GM19193 (cell line): ENCODE results near the gene CYP27A1.

Source experiments
- POLR2A ChIP-seq: IDR thresholded peaks from 4 replicates; pipeline ENCODE4 v1.6.1; 2011; ENCODE audit not compliant: insufficient read depth, insufficient read length; ENCODE audit errors: extremely low read depth

The CYP27A1 gene

GRCh38 chr2:218796691-218797090, 14.7 kb downstream of the CYP27A1 start:
- no peak for TF ChIP-seq POLR2A

GRCh38 chr2:218798767-218799504, 17.0 kb downstream of the CYP27A1 start:
- no peak for TF ChIP-seq POLR2A

DNA sequence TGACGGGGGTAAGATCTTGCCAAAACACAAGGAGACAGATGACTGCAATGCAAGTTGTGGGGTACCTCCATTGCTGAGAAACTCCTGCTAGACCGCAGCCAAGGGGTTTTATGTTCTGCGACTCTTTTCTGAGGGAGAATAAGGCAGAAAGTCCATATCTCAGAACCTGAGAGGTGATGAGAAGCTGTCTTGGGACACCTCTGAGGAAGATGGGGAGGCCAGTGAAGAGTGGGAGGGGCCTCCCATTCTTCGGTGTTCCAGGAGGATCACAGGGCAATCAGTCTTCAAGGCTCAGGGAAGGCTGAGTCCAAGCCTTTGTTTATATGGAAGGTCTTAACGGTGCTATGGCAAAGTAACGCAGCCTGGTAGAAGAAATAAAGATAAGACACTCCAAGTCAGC, 18.0 kb downstream of the CYP27A1 start:
- no peak for TF ChIP-seq POLR2A

DNA sequence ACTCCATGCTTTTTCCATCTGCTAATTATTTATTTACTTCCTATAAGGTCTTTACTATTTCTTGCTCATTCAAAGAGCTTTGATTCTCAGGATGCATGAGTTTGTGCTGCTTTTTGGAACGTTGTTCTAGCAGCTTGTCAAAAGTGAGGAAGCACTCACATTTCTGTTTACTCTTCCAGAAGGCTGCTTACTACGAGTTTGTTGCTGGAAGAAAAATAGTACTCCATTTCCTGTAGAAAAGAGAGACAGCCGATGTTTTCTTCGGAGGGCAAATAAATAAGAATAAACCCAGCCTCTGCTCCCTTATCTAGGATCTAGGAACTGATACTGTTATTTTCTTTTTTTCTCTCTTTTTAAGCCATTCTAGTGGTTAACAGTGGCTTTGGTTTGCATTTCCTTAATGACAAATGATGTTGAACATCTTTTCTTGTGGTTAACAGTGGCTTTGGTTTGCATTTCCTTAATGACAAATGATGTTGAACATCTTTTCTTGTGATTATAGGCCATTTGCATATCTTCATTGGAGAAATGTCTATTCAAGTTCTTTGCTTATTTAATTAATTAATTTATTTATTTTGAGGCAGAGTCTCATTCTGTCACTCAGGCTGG, 20.5 kb downstream of the CYP27A1 start:
- no peak for TF ChIP-seq POLR2A

DNA sequence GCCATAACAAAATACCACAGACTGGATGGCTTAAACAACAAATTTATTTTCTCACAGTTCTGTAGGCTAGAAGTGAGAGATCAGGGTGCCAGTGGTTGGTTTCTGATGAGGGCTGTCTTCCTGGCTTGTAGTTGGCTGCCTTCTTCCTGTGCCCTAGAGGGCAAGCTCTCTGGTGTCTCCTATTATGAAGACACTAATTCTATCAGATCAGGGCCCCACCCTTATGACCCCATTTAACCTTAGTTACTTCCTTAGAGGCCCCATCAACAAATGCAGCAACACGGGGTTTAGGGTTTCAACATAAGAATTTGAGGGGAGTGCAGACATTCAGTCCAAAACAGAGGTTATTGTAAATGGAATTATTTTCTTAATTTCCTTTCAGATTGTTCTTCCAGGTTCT, 22.9 kb downstream of the CYP27A1 start:
- no peak for TF ChIP-seq POLR2A

DNA sequence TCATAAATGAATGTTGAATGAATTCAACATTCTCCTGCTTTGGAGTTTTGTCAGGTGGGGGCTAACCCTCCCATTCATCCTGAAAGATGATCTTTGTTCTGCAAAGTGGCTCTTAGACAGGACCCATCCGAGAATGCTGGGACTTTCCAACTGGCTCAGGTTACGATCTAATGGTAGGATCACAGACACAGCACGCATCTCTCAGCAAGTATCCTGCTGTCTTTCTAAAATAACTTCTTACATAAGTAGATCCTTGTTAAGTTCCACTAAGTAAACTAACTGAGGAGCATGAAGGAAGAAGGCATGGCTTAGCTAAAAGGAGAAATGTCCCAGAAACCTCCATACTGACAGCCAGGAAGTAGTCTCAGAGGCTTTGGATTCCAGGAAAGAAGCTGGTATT, 23.7 kb downstream of the CYP27A1 start:
- TF ChIP-seq POLR2A: no peak

GRCh38 chr2:218806346-218806978, 24.5 kb downstream of the CYP27A1 start:
- no peak for TF ChIP-seq POLR2A

- TF ChIP-seq POLR2A: no peak
Observed at GRCh38 chr2:218807626-218808025, 25.7 kb downstream of the CYP27A1 start.

DNA sequence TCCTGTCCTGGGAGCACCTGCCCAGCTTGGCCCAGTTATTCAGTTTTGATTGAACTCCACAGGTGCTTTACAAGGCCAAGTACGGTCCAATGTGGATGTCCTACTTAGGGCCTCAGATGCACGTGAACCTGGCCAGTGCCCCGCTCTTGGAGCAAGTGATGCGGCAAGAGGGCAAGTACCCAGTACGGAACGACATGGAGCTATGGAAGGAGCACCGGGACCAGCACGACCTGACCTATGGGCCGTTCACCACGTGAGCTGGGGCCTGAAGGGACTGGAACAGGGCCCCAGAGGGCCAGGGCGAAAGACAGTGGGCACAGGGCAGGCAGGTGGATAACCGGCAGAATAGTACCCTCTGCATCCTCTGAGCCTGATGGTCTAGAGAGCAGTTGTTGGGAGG, 27.6 kb downstream of the CYP27A1 start:
- no peak for TF ChIP-seq POLR2A

GRCh38 chr2:218810256-218810655, 28.3 kb downstream of the CYP27A1 start:
- TF ChIP-seq POLR2A: no peak

- no peak for TF ChIP-seq POLR2A
Observed at GRCh38 chr2:218811382-218811781, 29.4 kb downstream of the CYP27A1 start.

GRCh38 chr2:218812096-218812815, 30.3 kb downstream of the CYP27A1 start:
- no peak for TF ChIP-seq POLR2A

- TF ChIP-seq POLR2A: no peak
Observed at GRCh38 chr2:218812861-218813260, 30.9 kb downstream of the CYP27A1 start.

DNA sequence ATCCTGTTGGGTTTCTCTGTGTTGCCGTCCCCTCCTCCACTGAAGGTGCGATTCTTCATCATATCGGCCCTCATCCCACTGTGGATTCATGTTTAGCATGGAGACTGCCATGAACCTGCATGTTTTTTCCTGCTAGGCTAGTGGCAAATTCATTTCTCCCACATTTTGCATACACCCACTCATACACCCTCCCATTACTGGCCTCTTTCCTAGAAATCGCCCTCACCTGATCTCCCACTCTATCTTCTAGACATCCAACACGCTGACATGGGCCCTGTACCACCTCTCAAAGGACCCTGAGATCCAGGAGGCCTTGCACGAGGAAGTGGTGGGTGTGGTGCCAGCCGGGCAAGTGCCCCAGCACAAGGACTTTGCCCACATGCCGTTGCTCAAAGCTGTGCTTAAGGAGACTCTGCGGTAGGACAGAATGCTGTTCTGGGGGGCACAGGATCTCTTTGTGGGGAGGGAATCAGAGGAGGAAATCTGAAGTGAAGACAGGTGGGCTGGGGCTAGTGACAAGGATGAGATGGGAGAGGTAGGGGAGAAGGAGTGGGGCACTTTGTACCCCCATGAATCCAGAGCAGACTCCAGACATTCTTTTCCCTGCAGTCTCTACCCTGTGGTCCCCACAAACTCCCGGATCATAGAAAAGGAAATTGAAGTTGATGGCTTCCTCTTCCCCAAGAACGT, 32.0 kb downstream of the CYP27A1 start:
- TF ChIP-seq POLR2A: no peak
